Measurements from ENCODE around the gene TLR8. TPM values are rescaled to one million over a fixed set of nuclear protein-coding genes. Genes with fewer than 3 reads are reported as not detected.

The TLR8 gene
- total RNA-seq, 1 experiment from 2014 or later: not detected

- ATAC-seq (no peak), DNase-seq (ENCODE audit: low read depth, low spot score) (no peak)
- ChIA-PET CTCF (no interaction called here), POLR2A (no interaction called here)
- no peak for TF ChIP-seq CTCF (IDR thresholded peaks at IDR 0.05)
- no peak for TF ChIP-seq TCF7L2 (IDR thresholded peaks at IDR 0.05; ENCODE audit: low read depth, low read length)
- TF ChIP-seq REST (IDR thresholded peaks at IDR 0.05; ENCODE audit: insufficient read depth in 1 of 2, low read depth in 2 of 2, low read length in 1 of 2): peak in 1 of 2 experiments; percentile 42; a peak in 1 of 4 replicates
- TF ChIP-seq POLR2AphosphoS5 (IDR thresholded peaks at IDR 0.05; ENCODE audit: low read depth, low read length): no peak
- no peak for TF ChIP-seq SIN3A (IDR thresholded peaks at IDR 0.05; ENCODE audit: borderline replicate concordance, insufficient read depth, low read depth, low read length)
- no TSS peak for BruUV-seq (replicated peaks)
- Histone ChIP-seq H3K27ac (ENCODE audit: low read length) (no peak overlapping the region), H3K9me3 (ENCODE audit: control insufficient read depth, insufficient read depth, low read depth, low read length) (no peaks in the 10 kb centered on the region), H3K4me1 (ENCODE audit: control insufficient read depth, insufficient read depth, low read length) (no peaks in the 10 kb centered on the region), H3K36me3 (ENCODE audit: control insufficient read depth, insufficient read depth, low read length) (no peaks in the 10 kb centered on the region), H3K4me3 (ENCODE audit: low read depth in 2 of 2, low read length in 2 of 2) (no peak overlapping the region), H3K27me3 (ENCODE audit: control insufficient read depth, insufficient read depth, low read length) (no peaks in the 10 kb centered on the region)
- in situ Hi-C loops (cut with HindIII; ENCODE audit: low pct_unique_long_range_greater_than_20kb, low sequenced_read_pairs) (no loop called here), intact Hi-C loops (cut with micrococcal nuclease; ENCODE audit: unreplicated experiment) (no loop called here)
Measured at GRCh38 chrX:12919620-12920019, 13.2 kb downstream of the TLR8 start.

GRCh38 chrX:12920990-12921389 is 14.6 kb downstream of the TLR8 start:
- in situ Hi-C loops (cut with HindIII; ENCODE audit: low pct_unique_long_range_greater_than_20kb, low sequenced_read_pairs): no loop called here
- ATAC-seq (no peak), DNase-seq (ENCODE audit: low read depth, low spot score) (no peak)
- BruUV-seq (replicated peaks): no TSS peak
- Histone ChIP-seq H3K4me3 (ENCODE audit: low read depth in 2 of 2, low read length in 2 of 2) (no peak overlapping the region), H3K36me3 (ENCODE audit: control insufficient read depth, insufficient read depth, low read length) (no peaks in the 10 kb centered on the region), H3K4me1 (ENCODE audit: control insufficient read depth, insufficient read depth, low read length) (no peaks in the 10 kb centered on the region), H3K9me3 (ENCODE audit: control insufficient read depth, insufficient read depth, low read depth, low read length) (no peaks in the 10 kb centered on the region), H3K27me3 (ENCODE audit: control insufficient read depth, insufficient read depth, low read length) (no peaks in the 10 kb centered on the region), H3K27ac (ENCODE audit: low read length) (no peak overlapping the region)
- TF ChIP-seq TCF7L2 (IDR thresholded peaks at IDR 0.05; ENCODE audit: low read depth, low read length) (no peak), REST (IDR thresholded peaks at IDR 0.05; ENCODE audit: insufficient read depth in 1 of 2, low read depth in 2 of 2, low read length in 1 of 2) (no peak), SIN3A (IDR thresholded peaks at IDR 0.05; ENCODE audit: borderline replicate concordance, insufficient read depth, low read depth, low read length) (no peak), POLR2AphosphoS5 (IDR thresholded peaks at IDR 0.05; ENCODE audit: low read depth, low read length) (no peak), CTCF (IDR thresholded peaks at IDR 0.05) (no peak)
- intact Hi-C loops (cut with micrococcal nuclease; ENCODE audit: unreplicated experiment): no loop called here
- CTCF ChIA-PET: no interaction called here
- POLR2A ChIA-PET: no interaction called here

All from Panc1 (cell line).